Left ventricle myocardium inferior (tissue), 1 donor: ENCODE data around the gene NLRC5. TPM values are rescaled to one million over a fixed set of nuclear protein-coding genes. Genes with fewer than 3 reads are reported as not detected.
A peak's percentile ranks its signal among the peaks of the same experiment; 100 is the strongest.

Source experiments
- DNase-seq: peaks from one replicate; pipeline ENCODE4 v3.0.0-alpha.2; 2020
- H3K27ac ChIP-seq: fragments of 200-600 bp; replicated peaks from 2 replicates; pipeline ENCODE4 v1.8.0; 2021
- H3K27me3 ChIP-seq: fragments of 200-600 bp; 2 replicates; pipeline ENCODE4 v1.8.0; 2021; ENCODE audit warnings: low read depth
- H3K36me3 ChIP-seq: fragments of 200-600 bp; 2 replicates; pipeline ENCODE4 v1.8.0; 2021
- H3K4me1 ChIP-seq: fragments of 200-600 bp; 2 replicates; pipeline ENCODE4 v1.8.0; 2021
- H3K4me3 ChIP-seq: fragments of 200-600 bp; 2 replicates; pipeline ENCODE4 v1.8.0; 2021; ENCODE audit warnings: mild to moderate bottlenecking, moderate library complexity
- H3K9me3 ChIP-seq: fragments of 200-600 bp; replicated peaks from 2 replicates; pipeline ENCODE4 v1.8.0; 2021
- CTCF ChIP-seq: fragments of 200-600 bp; IDR thresholded peaks from 2 replicates; pipeline ENCODE4 v1.8.0; 2021; ENCODE audit warnings: antibody characterized with exemption, mild to moderate bottlenecking, borderline replicate concordance
- intact Hi-C: fragments of 100-400 bp; cut with micrococcal nuclease; formaldehyde crosslinking; loops from one replicate; pipeline ENCODE4 v1.11.0; 2022
- total RNA-seq: library from RNA; stranded (reverse); fragmentation: NEBNext Ultra II Directional; extraction: Animal tissue kit (Norgen Biotek cat#: 25700); gene quantifications from one replicate; pipeline ENCODE4 v1.2.1, GENCODE V29; 2021
- donor health status: DM: no; HTN: yes; CAD: no; lungs with severe emphysema.

Gene NLRC5
- total RNA-seq, 1 donor from 2014 or later = 6.6 TPM

DNA sequence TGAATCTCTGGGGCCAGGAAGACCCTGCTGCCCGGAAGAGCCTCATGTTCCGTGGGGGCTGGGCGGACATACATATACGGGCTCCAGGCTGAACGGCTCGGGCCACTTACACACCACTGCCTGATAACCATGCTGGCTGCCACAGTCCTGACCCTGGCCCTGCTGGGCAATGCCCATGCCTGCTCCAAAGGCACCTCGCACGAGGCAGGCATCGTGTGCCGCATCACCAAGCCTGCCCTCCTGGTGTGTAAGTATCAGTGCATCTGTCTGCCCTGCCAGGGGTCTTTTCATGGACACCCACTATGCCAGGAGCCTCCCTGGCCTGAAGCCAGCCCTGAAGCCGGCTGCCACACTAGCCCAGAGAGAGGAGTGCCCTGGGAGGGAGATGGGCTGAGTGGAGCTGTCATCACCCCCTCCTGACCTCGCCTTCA, 27.5 kb upstream of the NLRC5 start, which contains the start of gene CETP:
Gene CETP, plus strand, starts transcription at position 100 of the 431 bp plus-strand sequence. Its CDS starts 30 bp downstream, at position 130.
- H3K4me3 ChIP-seq = peak within 1 kb of the TSS; percentile 24
- no peak for DNase-seq
- H3K36me3 ChIP-seq = no peaks in the 10 kb centered on the region
- peak within 1 kb of the TSS; percentile 71 for H3K27ac ChIP-seq
- intact Hi-C loops = no loop called here
- H3K4me1 ChIP-seq = peaks cover 58% of the 10 kb centered on the region
- H3K9me3 ChIP-seq = no peaks in the 10 kb centered on the region
- no peaks in the 10 kb centered on the region for H3K27me3 ChIP-seq
- TF ChIP-seq CTCF = no peak

- no peaks in the 10 kb centered on the region for H3K36me3 ChIP-seq
- H3K9me3 ChIP-seq = no peaks in the 10 kb centered on the region
- TF ChIP-seq CTCF = peak; percentile 90
- no peak overlapping the region for H3K4me3 ChIP-seq
- intact Hi-C loops = no loop called here
- no peaks in the 10 kb centered on the region for H3K27me3 ChIP-seq
- peak; percentile 90 for DNase-seq
- peaks cover 55% of the 10 kb centered on the region for H3K4me1 ChIP-seq
- no peak overlapping the region for H3K27ac ChIP-seq
Measured at GRCh38 chr16:56964243-56965148, 24.9 kb upstream of the NLRC5 start.

DNA sequence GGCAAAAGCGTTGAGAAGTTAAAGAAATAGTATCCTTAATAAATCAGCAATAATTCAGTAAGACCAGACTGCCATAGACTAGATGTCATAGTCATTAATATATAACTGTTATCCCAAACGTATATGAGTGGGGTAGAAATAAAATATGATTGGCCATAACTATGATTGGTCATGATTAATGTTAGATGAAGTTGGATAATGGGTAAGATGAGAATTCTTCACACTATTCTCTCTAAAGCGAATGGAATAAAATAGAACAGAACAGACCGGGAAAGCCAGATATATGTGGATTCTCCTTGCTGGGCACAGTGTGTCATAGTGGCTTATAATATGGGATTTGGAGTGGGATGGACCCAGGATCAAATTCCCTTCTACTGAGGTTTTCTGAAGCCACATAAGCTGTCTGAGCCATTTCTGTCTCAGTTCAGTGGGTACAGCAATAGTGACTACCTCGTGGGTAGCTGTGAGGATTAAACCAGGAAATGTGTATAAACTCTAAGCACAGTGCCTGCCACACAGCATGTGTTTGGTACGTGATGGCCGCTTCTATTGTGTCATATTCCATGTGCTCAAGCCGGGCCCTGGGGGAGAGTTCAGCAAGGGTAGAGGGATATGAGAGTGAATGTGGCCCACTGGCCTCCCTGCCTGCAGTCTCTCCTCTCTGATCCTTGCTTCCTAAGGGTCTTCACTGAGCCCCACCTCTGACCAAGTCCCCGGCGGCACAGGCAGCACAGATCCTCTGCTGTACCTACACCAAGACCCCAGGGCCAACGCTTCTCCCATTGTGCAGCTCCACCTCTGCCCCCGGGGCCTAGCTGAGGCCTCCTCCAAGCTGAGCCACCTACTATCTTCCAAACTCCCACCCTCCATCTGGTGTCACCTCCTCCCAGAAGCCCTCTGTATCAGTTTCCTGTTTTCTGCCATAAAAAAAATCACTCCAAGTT, 23.9 kb upstream of the NLRC5 start:
- H3K4me1 ChIP-seq = peaks cover 48% of the 10 kb centered on the region
- DNase-seq = no peak
- intact Hi-C loops = no loop called here

GRCh38 chr16:56966093-56966475, 23.3 kb upstream of the NLRC5 start:
- Histone ChIP-seq H3K4me3 (no peak overlapping the region), H3K4me1 (peaks cover 43% of the 10 kb centered on the region), H3K9me3 (no peaks in the 10 kb centered on the region), H3K27ac (peak overlapping the region; percentile 50), H3K36me3 (no peaks in the 10 kb centered on the region), H3K27me3 (no peaks in the 10 kb centered on the region)
- intact Hi-C loops = no loop called here
- DNase-seq = no peak
- no peak for TF ChIP-seq CTCF

More for the DNA sequence above, 23.9 kb upstream of the NLRC5 start:
- Histone ChIP-seq H3K27me3 (no peaks in the 10 kb centered on the region), H3K36me3 (no peaks in the 10 kb centered on the region), H3K27ac (peak overlapping the region; percentile 50), H3K9me3 (no peaks in the 10 kb centered on the region), H3K4me3 (no peak overlapping the region)
- no peak for TF ChIP-seq CTCF

GRCh38 chr16:56967733-56968132, 21.6 kb upstream of the NLRC5 start:
- H3K4me1 ChIP-seq = peaks cover 32% of the 10 kb centered on the region
- H3K4me3 ChIP-seq = no peak overlapping the region
- no peaks in the 10 kb centered on the region for H3K36me3 ChIP-seq
- no peak for TF ChIP-seq CTCF
- no peak for DNase-seq
- no peaks in the 10 kb centered on the region for H3K27me3 ChIP-seq
- intact Hi-C loops = no loop called here
- no peaks in the 10 kb centered on the region for H3K9me3 ChIP-seq
- H3K27ac ChIP-seq = no peak overlapping the region
